ENCODE data around the gene NOL11. TPM values are rescaled to one million over a fixed set of nuclear protein-coding genes. Genes with fewer than 3 reads are reported as not detected.
A peak's percentile ranks its signal among the peaks of the same experiment; 100 is the strongest.

The NOL11 gene
- polyA plus RNA-seq, 1 of the 3 experiments (the other 2 are of a cell fraction), result 27.0 TPM

GRCh38 chr17:67707442-67707841 lies 10.3 kb upstream of the NOL11 start:
- no peak for TF ChIP-seq FOSL2 (IDR thresholded peaks at IDR 0.05; ENCODE audit: borderline replicate concordance, low read depth)
- TF ChIP-seq GATA2 (CRISPR knock-in tag; IDR thresholded peaks at IDR 0.05), result peak; percentile 31; the same call in 1 of the 2 replicates
- TF ChIP-seq NRF1 (IDR thresholded peaks at IDR 0.05; ENCODE audit: low read depth, low read length), result no peak
- no peaks in the 10 kb centered on the region for H3F3A ChIP-seq (replicated peaks; ENCODE audit: insufficient read depth)
- CTCF ChIA-PET, result interaction anchor here (0.7 to 5.6 kb wide), 8 partner anchors 9 to 993 kb away, joined by 3 to 30 read pairs (median 10); partner anchors contain the start of genes NOL11 and PITPNC1
- no peaks in the 10 kb centered on the region for H4K20me1 ChIP-seq (ENCODE audit: insufficient read depth)
- POLR2A ChIA-PET, result interaction anchor here (1.2 kb wide), 1 partner anchor 10 kb away, joined by 3 read pairs; no protein-coding TSS in a partner anchor
- no peaks in the 10 kb centered on the region for H3K9me2 ChIP-seq
- peak overlapping the region in 1 of 2 experiments; percentile 16; a peak in 2 of 4 replicates for H3K27ac ChIP-seq (ENCODE audit: low read depth in 2 of 2, low read length in 1 of 2)
- peaks cover 0 to 3% of the 10 kb centered on the region in 2 experiments; a peak in 1 of 4 replicates for H3K4me1 ChIP-seq (ENCODE audit: control insufficient read depth in 1 of 2, insufficient read depth in 2 of 2, low read depth in 1 of 2, low read length in 1 of 2)
- peak; percentile 34 for DNase-seq
- H3K9ac ChIP-seq, result no peak overlapping the region
- H3K4me3 ChIP-seq (ENCODE audit: low read depth in 2 of 2, low read length in 1 of 2), result no peak overlapping the region
- H3K27me3 ChIP-seq (ENCODE audit: insufficient read depth), result no peaks in the 10 kb centered on the region
- H3K79me2 ChIP-seq (ENCODE audit: insufficient read depth), result no peaks in the 10 kb centered on the region
- no peaks in the 10 kb centered on the region for H3K9me3 ChIP-seq
- H2AFZ ChIP-seq (ENCODE audit: low read depth), result no peak overlapping the region
- no peaks in the 10 kb centered on the region for H3K36me3 ChIP-seq (replicated peaks in 1 of 2; ENCODE audit: control insufficient read depth in 1 of 2, insufficient read depth in 2 of 2, low read length in 1 of 2)
- H3K4me2 ChIP-seq, result no peak overlapping the region
- 50% methylated on average over 2 of the region's 2 CpGs for WGBS (ENCODE audit: low lambda C conversion rate)

- Histone ChIP-seq H3K27ac (ENCODE audit: low read depth in 2 of 2, low read length in 1 of 2) (no peak overlapping the region), H3K4me2 (no peak overlapping the region), H3F3A (replicated peaks; ENCODE audit: insufficient read depth) (no peaks in the 10 kb centered on the region), H3K9me3 (no peaks in the 10 kb centered on the region), H3K36me3 (replicated peaks in 1 of 2; ENCODE audit: control insufficient read depth in 1 of 2, insufficient read depth in 2 of 2, low read length in 1 of 2) (no peaks in the 10 kb centered on the region), H3K9me2 (no peaks in the 10 kb centered on the region), H4K20me1 (ENCODE audit: insufficient read depth) (no peaks in the 10 kb centered on the region), H3K27me3 (ENCODE audit: insufficient read depth) (no peaks in the 10 kb centered on the region), H3K9ac (no peak overlapping the region), H3K4me1 (ENCODE audit: control insufficient read depth in 1 of 2, insufficient read depth in 2 of 2, low read depth in 1 of 2, low read length in 1 of 2) (peaks cover 0 to 3% of the 10 kb centered on the region in 2 experiments; a peak in 1 of 4 replicates), H3K79me2 (ENCODE audit: insufficient read depth) (no peaks in the 10 kb centered on the region), H2AFZ (ENCODE audit: low read depth) (no peak overlapping the region), H3K4me3 (ENCODE audit: low read depth in 2 of 2, low read length in 1 of 2) (no peak overlapping the region)
- ChIA-PET CTCF (interaction anchor here (1.4 to 5.6 kb wide), 9 partner anchors 8 to 334 kb away, joined by 5 to 30 read pairs (median 9); partner anchors contain the start of genes NOL11 and PITPNC1), POLR2A (interaction anchor here (1.2 kb wide), 1 partner anchor 9 kb away, joined by 3 read pairs; no protein-coding TSS in a partner anchor)
- WGBS (ENCODE audit: low lambda C conversion rate), result 100% methylated on average over 3 of the region's 3 CpGs
- no peak for TF ChIP-seq TCF12 (IDR thresholded peaks at IDR 0.05)
- DNase-seq, result no peak
Measured at GRCh38 chr17:67708378-67708777, 9.4 kb upstream of the NOL11 start.

GRCh38 chr17:67711916-67712315 lies 5.8 kb upstream of the NOL11 start:
- ChIA-PET POLR2A (no interaction called here), CTCF (interaction anchor here (1.6 kb wide), 1 partner anchor 22 kb away, joined by 4 read pairs; no protein-coding TSS in a partner anchor)
- no peaks in the 10 kb centered on the region for H3K36me3 ChIP-seq (replicated peaks in 1 of 2; ENCODE audit: control insufficient read depth in 1 of 2, insufficient read depth in 2 of 2, low read length in 1 of 2)
- no peak overlapping the region for H2AFZ ChIP-seq (ENCODE audit: low read depth)
- H3K27ac ChIP-seq (ENCODE audit: low read depth in 2 of 2, low read length in 1 of 2), result no peak overlapping the region
- H3K9me2 ChIP-seq, result no peaks in the 10 kb centered on the region
- no peak overlapping the region for H3K4me2 ChIP-seq
- no peak overlapping the region for H3K4me3 ChIP-seq (ENCODE audit: low read depth in 2 of 2, low read length in 1 of 2)
- WGBS (ENCODE audit: low lambda C conversion rate), result 61% methylated on average over 4 of the region's 4 CpGs
- no peaks in the 10 kb centered on the region for H4K20me1 ChIP-seq (ENCODE audit: insufficient read depth)
- no peak for DNase-seq
- no peaks in the 10 kb centered on the region for H3K79me2 ChIP-seq (ENCODE audit: insufficient read depth)
- TF ChIP-seq MAX (IDR thresholded peaks at IDR 0.05; ENCODE audit: low read depth) (no peak), IRF3 (IDR thresholded peaks at IDR 0.05; ENCODE audit: low read depth, low read length) (no peak), RXRA (IDR thresholded peaks at IDR 0.05; ENCODE audit: borderline replicate concordance, low read depth) (no peak), PBX3 (IDR thresholded peaks at IDR 0.05) (no peak), USF2 (IDR thresholded peaks at IDR 0.05; ENCODE audit: borderline replicate concordance, low read depth, low read length) (no peak), REST (IDR thresholded peaks at IDR 0.05; ENCODE audit: low read depth, low read length) (no peak), TAF1 (IDR thresholded peaks at IDR 0.05; ENCODE audit: borderline replicate concordance, low read depth, low read length) (no peak), SMC3 (IDR thresholded peaks at IDR 0.05; ENCODE audit: low read depth, low read length) (no peak)
- no peaks in the 10 kb centered on the region for H3F3A ChIP-seq (replicated peaks; ENCODE audit: insufficient read depth)
- H3K27me3 ChIP-seq (ENCODE audit: insufficient read depth), result no peaks in the 10 kb centered on the region
- H3K9ac ChIP-seq, result no peak overlapping the region
- peaks cover 0 to 5% of the 10 kb centered on the region in 2 experiments; a peak in 2 of 4 replicates for H3K4me1 ChIP-seq (ENCODE audit: control insufficient read depth in 1 of 2, insufficient read depth in 2 of 2, low read depth in 1 of 2, low read length in 1 of 2)
- H3K9me3 ChIP-seq, result no peaks in the 10 kb centered on the region

All from SK-N-SH (cell line).